ENCODE results near the gene VTCN1.

GRCh38 chr1:117137281-117137855, 73.4 kb downstream of the VTCN1 start:
- no peak for TF ChIP-seq CTCF (IDR thresholded peaks at IDR 0.05 in 2 of 3, conservative IDR thresholded peaks at IDR 0.05 in 1 of 3; ENCODE audit: borderline replicate concordance in 1 of 3, insufficient read depth in 1 of 3, low read depth in 2 of 3, low read length in 2 of 3)
- TF ChIP-seq POLR2A (IDR thresholded peaks at IDR 0.05; ENCODE audit: borderline replicate concordance, extremely low read depth, insufficient read depth, insufficient read length), result no peak
- TF ChIP-seq REST (IDR thresholded peaks at IDR 0.05; ENCODE audit: low read depth), result no peak
- no peak for TF ChIP-seq TCF7L2 (IDR thresholded peaks at IDR 0.05; ENCODE audit: borderline replicate concordance, extremely low read depth, insufficient read depth, insufficient read length)
- no peak for TF ChIP-seq EZH2phosphoT487 (IDR thresholded peaks at IDR 0.05; ENCODE audit: borderline replicate concordance)
- no peak for TF ChIP-seq ZFX (IDR thresholded peaks at IDR 0.05)
- no peak for TF ChIP-seq EZH2 (IDR thresholded peaks at IDR 0.05)
- no peak for TF ChIP-seq YY1 (IDR thresholded peaks at IDR 0.05; ENCODE audit: extremely low read depth, insufficient replicate concordance, low read depth, low read length)
- no peak for TF ChIP-seq ZNF274 (IDR thresholded peaks at IDR 0.05; ENCODE audit: low read depth, low read length)
- TF ChIP-seq ATF3 (IDR thresholded peaks at IDR 0.05), result no peak
- no peak for TF ChIP-seq SRF (IDR thresholded peaks at IDR 0.05; ENCODE audit: low read depth)
- TF ChIP-seq MAX (IDR thresholded peaks at IDR 0.05), result no peak
